HEK293 (cell line): ENCODE data around the gene TMEM207.

Source experiments
- CTCF ChIA-PET: fragments of 350-600 bp; formaldehyde crosslinking; extraction: SDS; loops from one replicate; lab custom pipeline; 2021; ENCODE audit warnings: antibody characterized with exemption; lab: Yijun Ruan, JAX
- POLR2A ChIA-PET: fragments of 300-600 bp; formaldehyde crosslinking; extraction: SDS; loops from one replicate; lab custom pipeline; 2020; ENCODE audit warnings: antibody characterized with exemption, inconsistent platforms; lab: Yijun Ruan, JAX
- H3K27ac ChIP-seq: fragments of 200-500 bp; sonication (Bioruptor generic); 2 replicates; pipeline ENCODE4 v1.5.1; 2014; ENCODE audit warnings: low read depth, low read length, control low read depth, inconsistent platforms; ENCODE audit errors: extremely low read depth
- H3K36me3 ChIP-seq, 2 experiments: fragments of 200-500 bp in 1 of 2; sonication (Bioruptor generic) in 1 of 2; 1 replicate in 1 of 2; 2 replicates in 1 of 2; pipeline ENCODE4 v1.5.1; 2014 to 2017; ENCODE audit warnings: inconsistent platforms in 2 of 2, low read length in 2 of 2; ENCODE audit not compliant: control insufficient read depth in 2 of 2, insufficient read depth in 1 of 2
- H3K4me1 ChIP-seq: fragments of 200-500 bp; sonication (Bioruptor generic); 2 replicates; pipeline ENCODE4 v1.5.1; 2014; ENCODE audit warnings: mild to moderate bottlenecking, low read length, inconsistent platforms; ENCODE audit not compliant: control insufficient read depth, insufficient read depth
- H3K4me3 ChIP-seq: 2 replicates; pipeline ENCODE4 v1.5.1; 2011; ENCODE audit warnings: low read depth, mild to moderate bottlenecking, control low read depth, low read length, moderate library complexity
- H3K9me3 ChIP-seq: fragments of 200-500 bp; sonication (Bioruptor generic); 2 replicates; pipeline ENCODE4 v1.5.1; 2014; ENCODE audit warnings: low read depth, low read length, inconsistent platforms; ENCODE audit not compliant: control insufficient read depth, insufficient read depth
- ATF2 ChIP-seq: fragments of 450-650 bp; formaldehyde crosslinking; IDR thresholded peaks from 2 replicates; pipeline ENCODE4 v1.5.1; 2016; ENCODE audit warnings: missing biosample characterization, missing genetic modification characterization, low read depth
- GLI4 ChIP-seq: fragments of 450-650 bp; formaldehyde crosslinking; IDR thresholded peaks from 2 replicates; pipeline ENCODE4 v1.5.1; 2016; ENCODE audit warnings: missing biosample characterization, missing genetic modification characterization
- RBAK ChIP-seq: fragments of 450-650 bp; formaldehyde crosslinking; IDR thresholded peaks from 2 replicates; pipeline ENCODE4 v1.5.1; 2016; ENCODE audit warnings: missing biosample characterization, missing genetic modification characterization
- ZFP37 ChIP-seq: fragments of 450-650 bp; formaldehyde crosslinking; IDR thresholded peaks from 2 replicates; pipeline ENCODE4 v1.5.1; 2016; ENCODE audit warnings: missing biosample characterization, missing genetic modification characterization
- ZNF10 ChIP-seq: fragments of 450-650 bp; formaldehyde crosslinking; IDR thresholded peaks from 2 replicates; pipeline ENCODE4 v1.5.1; 2017; ENCODE audit warnings: missing biosample characterization, missing genetic modification characterization
- ZNF202 ChIP-seq: fragments of 450-650 bp; formaldehyde crosslinking; IDR thresholded peaks from 2 replicates; pipeline ENCODE4 v1.5.1; 2016; ENCODE audit warnings: missing biosample characterization, missing genetic modification characterization, borderline replicate concordance
- ZNF23 ChIP-seq: fragments of 450-650 bp; formaldehyde crosslinking; IDR thresholded peaks from 2 replicates; pipeline ENCODE4 v1.5.1; 2016; ENCODE audit warnings: missing biosample characterization, missing genetic modification characterization, borderline replicate concordance
- ZNF391 ChIP-seq: fragments of 450-650 bp; formaldehyde crosslinking; IDR thresholded peaks from 2 replicates; pipeline ENCODE4 v1.5.1; 2016; ENCODE audit warnings: low read depth, missing biosample characterization, missing genetic modification characterization, borderline replicate concordance
- ZNF510 ChIP-seq: fragments of 450-650 bp; formaldehyde crosslinking; IDR thresholded peaks from 2 replicates; pipeline ENCODE4 v1.5.1; 2018; ENCODE audit warnings: mild to moderate bottlenecking, missing genetic modification characterization, missing biosample characterization; ENCODE audit not compliant: insufficient replicate concordance
- ZNF610 ChIP-seq: fragments of 450-650 bp; formaldehyde crosslinking; IDR thresholded peaks from 2 replicates; pipeline ENCODE4 v1.5.1; 2016; ENCODE audit warnings: missing biosample characterization, missing genetic modification characterization, borderline replicate concordance
- ZNF664 ChIP-seq: fragments of 450-650 bp; formaldehyde crosslinking; IDR thresholded peaks from 2 replicates; pipeline ENCODE4 v1.5.1; 2016; ENCODE audit warnings: missing biosample characterization, missing genetic modification characterization
- ZNF830 ChIP-seq: fragments of 450-650 bp; IDR thresholded peaks from 2 replicates; pipeline ENCODE4 v1.5.0; 2018; ENCODE audit warnings: missing biosample characterization, missing genetic modification characterization, low read depth, mild to moderate bottlenecking, moderate library complexity
- ZNF843 ChIP-seq: fragments of 450-650 bp; formaldehyde crosslinking; IDR thresholded peaks from 2 replicates; pipeline ENCODE4 v1.5.1; 2016; ENCODE audit warnings: missing biosample characterization, missing genetic modification characterization
- TF ChIP-seq, protein P1 (sequence below): fragments of 450-650 bp; formaldehyde crosslinking; IDR thresholded peaks from 2 replicates; pipeline ENCODE4 v1.5.1; 2016; ENCODE audit warnings: missing biosample characterization, missing genetic modification characterization
- TF ChIP-seq, protein P2 (sequence below): fragments of 450-650 bp; formaldehyde crosslinking; conservative IDR thresholded peaks from 2 replicates; pipeline ENCODE4 v1.5.1; 2016; ENCODE audit warnings: low read depth, missing biosample characterization, missing genetic modification characterization
- TF ChIP-seq, protein P3 (sequence below): fragments of 450-650 bp; formaldehyde crosslinking; IDR thresholded peaks from 2 replicates; pipeline ENCODE4 v1.5.1; 2016; ENCODE audit warnings: missing biosample characterization, missing genetic modification characterization
- TF ChIP-seq, protein P4 (sequence below): fragments of 450-650 bp; formaldehyde crosslinking; optimal IDR thresholded peaks from 2 replicates; pipeline ENCODE3; 2016; ENCODE audit warnings: missing biosample characterization, mild to moderate bottlenecking, missing genetic modification characterization

Gene TMEM207

GRCh38 chr3:190492129-190492528, 42.4 kb upstream of the TMEM207 start:
- H3K4me1 ChIP-seq, result no peaks in the 10 kb centered on the region
- no peaks in the 10 kb centered on the region for H3K36me3 ChIP-seq
- TF ChIP-seq, protein P1, sequence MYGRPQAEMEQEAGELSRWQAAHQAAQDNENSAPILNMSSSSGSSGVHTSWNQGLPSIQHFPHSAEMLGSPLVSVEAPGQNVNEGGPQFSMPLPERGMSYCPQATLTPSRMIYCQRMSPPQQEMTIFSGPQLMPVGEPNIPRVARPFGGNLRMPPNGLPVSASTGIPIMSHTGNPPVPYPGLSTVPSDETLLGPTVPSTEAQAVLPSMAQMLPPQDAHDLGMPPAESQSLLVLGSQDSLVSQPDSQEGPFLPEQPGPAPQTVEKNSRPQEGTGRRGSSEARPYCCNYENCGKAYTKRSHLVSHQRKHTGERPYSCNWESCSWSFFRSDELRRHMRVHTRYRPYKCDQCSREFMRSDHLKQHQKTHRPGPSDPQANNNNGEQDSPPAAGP (tag by site-specific recombination), result no peak
- TF ChIP-seq ZNF391 (no peak), ZNF510 (tag by site-specific recombination) (no peak), ZNF610 (tag by site-specific recombination) (no peak), ZNF23 (no peak), GLI4 (tag by site-specific recombination) (no peak), ZFP37 (tag by site-specific recombination) (no peak), ZNF10 (tag by site-specific recombination) (no peak), ZNF830 (tag by site-specific recombination) (no peak), RBAK (tag by site-specific recombination) (no peak), ZNF664 (tag by site-specific recombination) (no peak), ATF2 (no peak), ZNF843 (tag by site-specific recombination) (no peak), ZNF202 (tag by site-specific recombination) (no peak)
- TF ChIP-seq, protein P2, sequence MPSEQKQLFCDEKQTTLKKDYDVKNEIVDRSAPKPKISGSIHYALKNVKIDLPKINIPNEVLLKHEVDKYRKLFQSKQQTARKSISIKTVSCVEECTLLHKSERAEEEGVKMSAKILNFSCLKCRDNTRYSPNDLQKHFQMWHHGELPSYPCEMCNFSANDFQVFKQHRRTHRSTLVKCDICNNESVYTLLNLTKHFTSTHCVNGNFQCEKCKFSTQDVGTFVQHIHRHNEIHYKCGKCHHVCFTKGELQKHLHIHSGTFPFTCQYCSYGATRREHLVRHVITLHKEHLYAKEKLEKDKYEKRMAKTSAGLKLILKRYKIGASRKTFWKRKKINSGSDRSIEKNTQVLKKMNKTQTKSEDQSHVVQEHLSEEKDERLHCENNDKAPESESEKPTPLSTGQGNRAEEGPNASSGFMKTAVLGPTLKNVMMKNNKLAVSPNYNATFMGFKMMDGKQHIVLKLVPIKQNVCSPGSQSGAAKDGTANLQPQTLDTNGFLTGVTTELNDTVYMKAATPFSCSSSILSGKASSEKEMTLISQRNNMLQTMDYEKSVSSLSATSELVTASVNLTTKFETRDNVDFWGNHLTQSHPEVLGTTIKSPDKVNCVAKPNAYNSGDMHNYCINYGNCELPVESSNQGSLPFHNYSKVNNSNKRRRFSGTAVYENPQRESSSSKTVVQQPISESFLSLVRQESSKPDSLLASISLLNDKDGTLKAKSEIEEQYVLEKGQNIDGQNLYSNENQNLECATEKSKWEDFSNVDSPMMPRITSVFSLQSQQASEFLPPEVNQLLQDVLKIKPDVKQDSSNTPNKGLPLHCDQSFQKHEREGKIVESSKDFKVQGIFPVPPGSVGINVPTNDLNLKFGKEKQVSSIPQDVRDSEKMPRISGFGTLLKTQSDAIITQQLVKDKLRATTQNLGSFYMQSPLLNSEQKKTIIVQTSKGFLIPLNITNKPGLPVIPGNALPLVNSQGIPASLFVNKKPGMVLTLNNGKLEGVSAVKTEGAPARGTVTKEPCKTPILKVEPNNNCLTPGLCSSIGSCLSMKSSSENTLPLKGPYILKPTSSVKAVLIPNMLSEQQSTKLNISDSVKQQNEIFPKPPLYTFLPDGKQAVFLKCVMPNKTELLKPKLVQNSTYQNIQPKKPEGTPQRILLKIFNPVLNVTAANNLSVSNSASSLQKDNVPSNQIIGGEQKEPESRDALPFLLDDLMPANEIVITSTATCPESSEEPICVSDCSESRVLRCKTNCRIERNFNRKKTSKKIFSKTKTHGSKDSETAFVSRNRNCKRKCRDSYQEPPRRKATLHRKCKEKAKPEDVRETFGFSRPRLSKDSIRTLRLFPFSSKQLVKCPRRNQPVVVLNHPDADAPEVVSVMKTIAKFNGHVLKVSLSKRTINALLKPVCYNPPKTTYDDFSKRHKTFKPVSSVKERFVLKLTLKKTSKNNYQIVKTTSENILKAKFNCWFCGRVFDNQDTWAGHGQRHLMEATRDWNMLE (tag by site-specific recombination), result no peak
- TF ChIP-seq, protein P3, sequence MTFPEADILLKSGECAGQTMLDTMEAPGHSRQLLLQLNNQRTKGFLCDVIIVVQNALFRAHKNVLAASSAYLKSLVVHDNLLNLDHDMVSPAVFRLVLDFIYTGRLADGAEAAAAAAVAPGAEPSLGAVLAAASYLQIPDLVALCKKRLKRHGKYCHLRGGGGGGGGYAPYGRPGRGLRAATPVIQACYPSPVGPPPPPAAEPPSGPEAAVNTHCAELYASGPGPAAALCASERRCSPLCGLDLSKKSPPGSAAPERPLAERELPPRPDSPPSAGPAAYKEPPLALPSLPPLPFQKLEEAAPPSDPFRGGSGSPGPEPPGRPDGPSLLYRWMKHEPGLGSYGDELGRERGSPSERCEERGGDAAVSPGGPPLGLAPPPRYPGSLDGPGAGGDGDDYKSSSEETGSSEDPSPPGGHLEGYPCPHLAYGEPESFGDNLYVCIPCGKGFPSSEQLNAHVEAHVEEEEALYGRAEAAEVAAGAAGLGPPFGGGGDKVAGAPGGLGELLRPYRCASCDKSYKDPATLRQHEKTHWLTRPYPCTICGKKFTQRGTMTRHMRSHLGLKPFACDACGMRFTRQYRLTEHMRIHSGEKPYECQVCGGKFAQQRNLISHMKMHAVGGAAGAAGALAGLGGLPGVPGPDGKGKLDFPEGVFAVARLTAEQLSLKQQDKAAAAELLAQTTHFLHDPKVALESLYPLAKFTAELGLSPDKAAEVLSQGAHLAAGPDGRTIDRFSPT, result no peak
- TF ChIP-seq, protein P4, sequence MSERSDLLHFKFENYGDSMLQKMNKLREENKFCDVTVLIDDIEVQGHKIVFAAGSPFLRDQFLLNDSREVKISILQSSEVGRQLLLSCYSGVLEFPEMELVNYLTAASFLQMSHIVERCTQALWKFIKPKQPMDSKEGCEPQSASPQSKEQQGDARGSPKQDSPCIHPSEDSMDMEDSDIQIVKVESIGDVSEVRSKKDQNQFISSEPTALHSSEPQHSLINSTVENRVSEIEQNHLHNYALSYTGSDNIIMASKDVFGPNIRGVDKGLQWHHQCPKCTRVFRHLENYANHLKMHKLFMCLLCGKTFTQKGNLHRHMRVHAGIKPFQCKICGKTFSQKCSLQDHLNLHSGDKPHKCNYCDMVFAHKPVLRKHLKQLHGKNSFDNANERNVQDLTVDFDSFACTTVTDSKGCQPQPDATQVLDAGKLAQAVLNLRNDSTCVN (tag by site-specific recombination), result no peak
- H3K9me3 ChIP-seq, result no peaks in the 10 kb centered on the region
- no peak overlapping the region for H3K27ac ChIP-seq
- no peak overlapping the region for H3K4me3 ChIP-seq
- CTCF ChIA-PET, result interaction anchor here (0.7 to 1.0 kb wide), 2 partner anchors 12 to 19 kb away, joined by 3 to 6 read pairs; no protein-coding TSS in a partner anchor
- POLR2A ChIA-PET, result no interaction called here
